ENCODE results near the gene PTPRN2. TPM values are rescaled to one million over a fixed set of nuclear protein-coding genes. Genes with fewer than 3 reads are reported as not detected.

PTPRN2 gene
- total RNA-seq, 4 donors from 2014 or later: 6.6 to 10.7 (median 8.2) TPM

- 77 to 78% methylated on average over 19 to 20 of the region's 20 CpGs for WGBS, 2 donors
- peaks cover 0 to 26% (median 0%) of the 10 kb centered on the region in 4 donors for H3K9me3 ChIP-seq
- no peaks in the 10 kb centered on the region for H3K36me3 ChIP-seq
- no peak overlapping the region for H3K27ac ChIP-seq
- H3K27me3 ChIP-seq: no peaks in the 10 kb centered on the region
- DNase-seq (ENCODE audit: low spot score in 2 of 2): no peak
- no peak overlapping the region for H3K4me3 ChIP-seq
- no peak for TF ChIP-seq POLR2A (IDR thresholded peaks at IDR 0.05)
- no peak for TF ChIP-seq EP300 (IDR thresholded peaks at IDR 0.05)
- TF ChIP-seq, protein P1, sequence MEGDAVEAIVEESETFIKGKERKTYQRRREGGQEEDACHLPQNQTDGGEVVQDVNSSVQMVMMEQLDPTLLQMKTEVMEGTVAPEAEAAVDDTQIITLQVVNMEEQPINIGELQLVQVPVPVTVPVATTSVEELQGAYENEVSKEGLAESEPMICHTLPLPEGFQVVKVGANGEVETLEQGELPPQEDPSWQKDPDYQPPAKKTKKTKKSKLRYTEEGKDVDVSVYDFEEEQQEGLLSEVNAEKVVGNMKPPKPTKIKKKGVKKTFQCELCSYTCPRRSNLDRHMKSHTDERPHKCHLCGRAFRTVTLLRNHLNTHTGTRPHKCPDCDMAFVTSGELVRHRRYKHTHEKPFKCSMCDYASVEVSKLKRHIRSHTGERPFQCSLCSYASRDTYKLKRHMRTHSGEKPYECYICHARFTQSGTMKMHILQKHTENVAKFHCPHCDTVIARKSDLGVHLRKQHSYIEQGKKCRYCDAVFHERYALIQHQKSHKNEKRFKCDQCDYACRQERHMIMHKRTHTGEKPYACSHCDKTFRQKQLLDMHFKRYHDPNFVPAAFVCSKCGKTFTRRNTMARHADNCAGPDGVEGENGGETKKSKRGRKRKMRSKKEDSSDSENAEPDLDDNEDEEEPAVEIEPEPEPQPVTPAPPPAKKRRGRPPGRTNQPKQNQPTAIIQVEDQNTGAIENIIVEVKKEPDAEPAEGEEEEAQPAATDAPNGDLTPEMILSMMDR (IDR thresholded peaks at IDR 0.05): no peak
- no peaks in the 10 kb centered on the region for H3K4me1 ChIP-seq
These were observed 768.7 kb downstream of the PTPRN2 start for GRCh38 chr7:157818701-157819454.

GRCh38 chr7:157817944-157818700 lies 769.5 kb downstream of the PTPRN2 start:
- no peak overlapping the region for H3K4me3 ChIP-seq
- peaks cover 0 to 26% (median 0%) of the 10 kb centered on the region in 4 donors for H3K9me3 ChIP-seq
- H3K27ac ChIP-seq: no peak overlapping the region
- no peaks in the 10 kb centered on the region for H3K36me3 ChIP-seq
- 77 to 80% methylated on average over 13 of the region's 13 CpGs for WGBS, 2 donors
- DNase-seq (ENCODE audit: low spot score in 2 of 2): no peak
- no peaks in the 10 kb centered on the region for H3K4me1 ChIP-seq
- no peak for TF ChIP-seq POLR2A (IDR thresholded peaks at IDR 0.05)
- TF ChIP-seq EP300 (IDR thresholded peaks at IDR 0.05): no peak
- TF ChIP-seq, protein P1 (IDR thresholded peaks at IDR 0.05): no peak
- no peaks in the 10 kb centered on the region for H3K27me3 ChIP-seq

GRCh38 chr7:157817433-157817832 lies 770.2 kb downstream of the PTPRN2 start:
- Histone ChIP-seq H3K36me3 (no peaks in the 10 kb centered on the region), H3K4me1 (no peaks in the 10 kb centered on the region), H3K9me3 (peaks cover 0 to 28% (median 0%) of the 10 kb centered on the region in 4 donors), H3K27ac (no peak overlapping the region), H3K27me3 (no peaks in the 10 kb centered on the region), H3K4me3 (no peak overlapping the region)
- DNase-seq (ENCODE audit: low spot score in 2 of 2): no peak
- 59 to 71% methylated on average over 11 of the region's 11 CpGs for WGBS, 2 donors
- TF ChIP-seq EP300 (IDR thresholded peaks at IDR 0.05) (no peak), POLR2A (IDR thresholded peaks at IDR 0.05) (no peak)
- TF ChIP-seq, protein P1 (IDR thresholded peaks at IDR 0.05): no peak

GRCh38 chr7:157816526-157817250 lies 770.9 kb downstream of the PTPRN2 start:
- TF ChIP-seq EP300 (IDR thresholded peaks at IDR 0.05) (no peak), POLR2A (IDR thresholded peaks at IDR 0.05) (no peak)
- TF ChIP-seq, protein P1 (IDR thresholded peaks at IDR 0.05): no peak
- H3K36me3 ChIP-seq: no peaks in the 10 kb centered on the region
- H3K27me3 ChIP-seq: no peaks in the 10 kb centered on the region
- no peak overlapping the region for H3K4me3 ChIP-seq
- H3K27ac ChIP-seq: no peak overlapping the region
- H3K9me3 ChIP-seq: peaks cover 0 to 28% (median 0%) of the 10 kb centered on the region in 4 donors
- WGBS, 2 donors: 76 to 79% methylated on average over 26 of the region's 26 CpGs
- DNase-seq (ENCODE audit: low spot score in 2 of 2): no peak
- H3K4me1 ChIP-seq: no peaks in the 10 kb centered on the region
